NT2/D1 (cell line): ENCODE measurements around the gene NAXD.

Experiments
- SUZ12 ChIP-seq: IDR thresholded peaks from 2 replicates; pipeline ENCODE4 v1.6.1; 2011; ENCODE audit not compliant: insufficient read length, insufficient read depth; ENCODE audit errors: extremely low read depth
- YY1 ChIP-seq: IDR thresholded peaks from 2 replicates; pipeline ENCODE4 v1.6.1; 2011; ENCODE audit not compliant: insufficient read length, insufficient read depth
- ZNF274 ChIP-seq: IDR thresholded peaks from 2 replicates; pipeline ENCODE4 v1.6.1; 2011; ENCODE audit warnings: mild to moderate bottlenecking, low read depth, low read length

DNA sequence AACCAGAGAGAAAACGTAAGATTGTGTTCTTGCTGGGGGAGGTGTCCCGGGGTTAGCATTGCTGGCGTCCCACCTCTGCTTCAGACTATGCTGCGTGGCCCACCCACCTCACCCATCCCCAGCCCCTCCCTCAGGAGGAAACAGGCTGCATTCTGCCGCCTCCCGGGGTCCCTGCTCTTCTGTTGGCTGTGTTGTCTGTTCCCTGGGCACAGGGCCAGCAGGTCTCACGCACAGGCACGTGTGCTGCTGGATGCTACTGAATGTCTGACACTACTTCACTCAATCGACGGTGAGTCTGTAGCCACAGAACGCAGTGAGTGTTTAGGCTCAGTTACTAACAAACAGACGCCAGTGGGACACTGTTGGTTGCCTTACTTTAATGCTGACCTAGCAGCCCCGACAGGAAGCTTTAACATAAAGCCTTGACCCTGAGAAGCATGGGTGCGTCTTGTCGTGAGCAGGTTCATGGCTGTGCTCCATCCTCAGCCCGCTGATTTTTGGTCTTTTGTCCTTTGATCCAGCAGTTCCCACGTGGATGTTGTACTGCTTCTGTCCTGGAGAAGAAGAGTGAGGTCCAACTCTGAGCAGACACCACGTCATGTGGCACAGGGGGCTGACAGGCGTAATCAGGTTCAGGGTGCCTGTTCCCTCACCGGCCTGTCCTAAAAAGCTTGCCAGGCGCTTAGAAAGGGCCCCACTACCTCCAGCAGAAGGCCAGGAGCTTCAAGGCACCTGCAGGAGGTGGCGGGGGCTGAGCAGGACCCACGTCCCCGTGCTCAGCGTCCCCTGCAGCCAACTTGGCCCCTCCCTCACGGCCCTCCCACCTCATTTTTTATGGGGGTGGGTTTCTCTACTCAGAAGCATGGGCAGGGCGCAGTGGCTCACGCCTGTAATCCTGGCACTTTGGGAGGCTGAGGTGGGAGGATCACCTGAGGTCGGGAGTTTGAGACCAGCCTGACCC lies 26.0 kb downstream of the NAXD start:
- TF ChIP-seq YY1, result no peak
- no peak for TF ChIP-seq ZNF274
- no peak for TF ChIP-seq SUZ12
